Activated T-cell treated with anti-CD3 and anti-CD28 coated beads, Interleukin-2, amount 50 U/mL, for 72 hours (primary cell): ENCODE measurements around the gene PROZ. TPM values are rescaled to one million over a fixed set of nuclear protein-coding genes. Genes with fewer than 3 reads are reported as not detected.

Experiments used
- ATAC-seq, 2 donors: fragments of 150-1000 bp; cut with Tn5 transposase; replicated peaks in 1 of 2; 2 replicates each; pipeline ENCODE4 v1.10.0; 2021; ENCODE audit warnings: moderate library complexity in 2 of 2, mild to moderate bottlenecking in 1 of 2
- DNase-seq, 2 donors: peaks; one replicate each; pipeline ENCODE4 v3.0.0; 2021 to 2022; ENCODE audit warnings: mixed read lengths in 1 of 2
- H3K27ac Mint-ChIP-seq: one replicate; pipeline ENCODE4 v1.8.0; 2022; ENCODE audit warnings: mild to moderate bottlenecking, moderate library complexity, mixed read lengths
- H3K27me3 Mint-ChIP-seq: one replicate; pipeline ENCODE4 v1.8.0; 2022; ENCODE audit warnings: low read depth, mixed read lengths
- H3K36me3 Mint-ChIP-seq, 2 donors: one replicate each; pipeline ENCODE4 v1.8.0; 2022; ENCODE audit warnings: mixed read lengths in 2 of 2, mild to moderate bottlenecking in 1 of 2; ENCODE audit not compliant: insufficient read depth in 2 of 2
- H3K4me1 Mint-ChIP-seq: one replicate; pipeline ENCODE4 v1.8.0; 2022; ENCODE audit warnings: low read depth, mixed read lengths
- H3K4me3 Mint-ChIP-seq, 2 donors: one replicate each; pipeline ENCODE4 v1.8.0; 2022; ENCODE audit warnings: mild to moderate bottlenecking in 2 of 2, mixed read lengths in 2 of 2, moderate library complexity in 2 of 2
- H3K9me3 Mint-ChIP-seq, 2 donors: one replicate each; pipeline ENCODE4 v1.8.0; 2022; ENCODE audit warnings: mixed read lengths in 2 of 2
- total RNA-seq, 2 donors: library from RNA; stranded (reverse); gene quantifications; one replicate each; pipeline ENCODE4 v1.2.3, GENCODE V29; 2022

Gene PROZ
- total RNA-seq, 2 donors from 2014 or later = not detected

GRCh38 chr13:113123226-113124201, 34.9 kb upstream of the PROZ start:
- no peaks in the 10 kb centered on the region for H3K36me3 Mint-ChIP-seq
- H3K4me3 Mint-ChIP-seq = no peak overlapping the region
- H3K4me1 Mint-ChIP-seq = no peaks in the 10 kb centered on the region
- no peaks in the 10 kb centered on the region for H3K9me3 Mint-ChIP-seq
- DNase-seq (no peak), ATAC-seq (no peak)
- peaks cover 14% of the 10 kb centered on the region for H3K27me3 Mint-ChIP-seq
- H3K27ac Mint-ChIP-seq = no peak overlapping the region

- DNase-seq (no peak), ATAC-seq (no peak)
- Mint-ChIP-seq H3K9me3 (no peaks in the 10 kb centered on the region), H3K36me3 (no peaks in the 10 kb centered on the region), H3K4me3 (no peak overlapping the region), H3K27me3 (peaks cover 20% of the 10 kb centered on the region), H3K4me1 (peaks cover 5% of the 10 kb centered on the region), H3K27ac (no peak overlapping the region)
Measured at GRCh38 chr13:113124211-113124970, 34.1 kb upstream of the PROZ start.

DNA sequence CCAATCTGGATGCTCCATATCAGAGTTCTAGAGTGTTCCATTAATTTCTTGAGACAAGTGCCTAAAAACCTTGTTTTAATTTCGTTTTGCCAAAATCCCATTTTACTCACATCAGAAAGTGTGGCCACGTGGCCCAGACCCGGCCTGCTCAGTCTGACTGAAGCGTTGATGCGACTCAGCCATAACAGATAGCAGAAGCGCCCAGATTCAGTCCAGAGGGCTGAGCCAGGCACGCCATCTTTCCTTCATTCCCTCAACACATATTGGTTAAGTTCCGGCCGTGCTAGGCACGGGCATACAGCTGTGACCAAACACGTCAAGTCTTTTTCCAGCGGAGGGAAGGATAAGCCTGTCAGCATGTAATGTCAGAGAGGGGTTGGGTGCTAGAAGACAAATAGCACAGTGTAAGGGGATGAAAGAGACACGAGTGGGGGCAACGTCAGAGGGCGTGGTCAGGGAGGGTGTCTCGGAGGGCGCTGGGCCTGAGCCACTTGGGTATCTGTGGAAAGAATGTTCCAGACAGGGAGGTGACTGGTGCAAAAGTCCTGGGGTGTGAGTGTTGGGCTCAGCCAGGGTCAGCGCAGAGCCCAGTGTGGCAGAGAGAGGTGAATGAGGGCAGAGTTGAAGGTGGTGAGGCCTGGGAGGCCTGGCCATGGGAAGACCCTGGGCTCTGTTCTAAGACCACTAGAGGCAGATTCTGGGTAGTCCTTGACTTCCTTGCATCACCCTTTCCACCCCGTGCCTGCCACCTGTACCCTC, 32.8 kb upstream of the PROZ start:
- DNase-seq = no peak
- Mint-ChIP-seq H3K4me1 (peaks cover 7% of the 10 kb centered on the region), H3K4me3 (no peak overlapping the region), H3K9me3 (no peaks in the 10 kb centered on the region), H3K27ac (no peak overlapping the region), H3K36me3 (no peaks in the 10 kb centered on the region), H3K27me3 (peaks cover 29% of the 10 kb centered on the region)
- no peak for ATAC-seq

GRCh38 chr13:113126265-113127150, 31.9 kb upstream of the PROZ start:
- H3K27me3 Mint-ChIP-seq = peaks cover 30% of the 10 kb centered on the region
- no peak overlapping the region for H3K27ac Mint-ChIP-seq
- H3K9me3 Mint-ChIP-seq = no peaks in the 10 kb centered on the region
- ATAC-seq = no peak
- no peak for DNase-seq
- no peak overlapping the region for H3K4me3 Mint-ChIP-seq
- H3K36me3 Mint-ChIP-seq = no peaks in the 10 kb centered on the region
- H3K4me1 Mint-ChIP-seq = peaks cover 7% of the 10 kb centered on the region

DNA sequence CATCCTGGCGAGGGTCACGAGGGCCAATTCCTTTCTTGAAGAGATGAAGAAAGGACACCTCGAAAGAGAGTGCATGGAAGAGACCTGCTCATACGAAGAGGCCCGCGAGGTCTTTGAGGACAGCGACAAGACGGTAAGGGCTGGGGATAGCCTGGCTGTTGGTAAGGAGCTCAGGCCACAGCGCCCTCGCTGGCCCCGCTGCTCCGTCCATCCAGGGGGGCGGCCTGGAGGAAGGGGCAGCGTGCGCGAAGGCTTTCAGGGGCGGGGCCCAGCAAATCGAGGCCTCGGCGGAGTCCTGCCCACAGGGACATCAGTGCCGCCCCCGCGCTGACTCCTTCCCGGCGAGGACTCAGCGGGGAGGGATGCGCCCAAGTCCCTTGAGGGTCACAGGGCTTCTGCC, 29.0 kb upstream of the PROZ start:
- DNase-seq = no peak
- Mint-ChIP-seq H3K27me3 (peaks cover 42% of the 10 kb centered on the region), H3K27ac (no peak overlapping the region), H3K9me3 (no peaks in the 10 kb centered on the region), H3K4me1 (peaks cover 7% of the 10 kb centered on the region), H3K4me3 (peak overlapping the region in 1 of 2 donors; percentile 68), H3K36me3 (no peaks in the 10 kb centered on the region)
- ATAC-seq = peak; percentile 5 to 15

DNA sequence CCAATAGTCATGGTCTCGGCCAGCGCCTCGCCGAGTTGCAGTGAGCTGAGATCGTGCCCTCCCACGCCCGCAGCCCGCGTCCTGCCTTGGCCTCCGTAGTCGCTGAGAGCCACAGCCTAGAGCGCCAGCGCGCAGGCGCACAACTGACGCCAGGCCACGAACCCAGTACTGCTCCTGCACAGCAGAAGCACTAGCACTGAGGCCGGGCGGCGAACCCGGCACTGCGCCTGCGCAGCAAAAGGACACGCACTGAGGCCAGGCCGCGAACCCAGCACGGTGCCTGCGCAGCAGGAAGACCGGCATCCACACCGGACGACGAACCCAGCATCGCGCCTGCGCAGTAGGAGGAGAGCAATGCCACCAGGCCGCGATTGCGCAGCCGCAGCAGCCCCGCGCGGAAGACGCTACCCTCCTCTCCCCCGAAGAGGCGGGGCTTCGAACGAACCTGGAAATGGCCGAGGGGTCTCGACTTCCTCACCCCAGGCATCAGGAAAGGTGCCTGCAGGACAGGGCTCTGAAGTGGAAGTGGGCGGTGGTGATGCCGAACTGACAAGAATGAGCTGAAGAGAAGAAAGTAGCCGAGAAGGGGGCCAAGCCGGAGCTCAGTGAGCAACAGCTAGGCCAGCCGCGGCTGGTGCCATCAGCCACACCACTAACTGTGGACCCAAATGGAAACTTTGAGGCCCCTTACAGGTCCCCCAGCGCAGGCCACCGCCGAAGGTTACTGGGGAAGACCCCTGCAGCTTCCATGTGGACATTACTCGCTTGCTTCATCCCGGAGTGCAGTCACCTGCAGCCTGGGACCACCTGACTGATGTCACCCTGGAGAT, 28.3 kb upstream of the PROZ start:
- Mint-ChIP-seq H3K27me3 (peaks cover 42% of the 10 kb centered on the region), H3K27ac (no peak overlapping the region), H3K36me3 (no peaks in the 10 kb centered on the region), H3K4me3 (peak overlapping the region; percentile 68 to 71), H3K4me1 (peaks cover 7% of the 10 kb centered on the region), H3K9me3 (no peaks in the 10 kb centered on the region)
- ATAC-seq (peak; percentile 82 to 86), DNase-seq (peak; percentile 52 to 60)

- peaks cover 17% of the 10 kb centered on the region for H3K27me3 Mint-ChIP-seq
- ATAC-seq = no peak
- no peaks in the 10 kb centered on the region for H3K4me1 Mint-ChIP-seq
- no peak for DNase-seq
- H3K9me3 Mint-ChIP-seq = no peaks in the 10 kb centered on the region
- H3K36me3 Mint-ChIP-seq = no peaks in the 10 kb centered on the region
- H3K27ac Mint-ChIP-seq = no peak overlapping the region
- H3K4me3 Mint-ChIP-seq = no peak overlapping the region
Measured at GRCh38 chr13:113135281-113135760, 23.1 kb upstream of the PROZ start.

- ATAC-seq (no peak), DNase-seq (no peak)
- H3K4me3 Mint-ChIP-seq = no peak overlapping the region
- no peaks in the 10 kb centered on the region for H3K36me3 Mint-ChIP-seq
- H3K27me3 Mint-ChIP-seq = peaks cover 7% of the 10 kb centered on the region
- H3K27ac Mint-ChIP-seq = no peak overlapping the region
- no peaks in the 10 kb centered on the region for H3K9me3 Mint-ChIP-seq
- H3K4me1 Mint-ChIP-seq = no peaks in the 10 kb centered on the region
Measured at GRCh38 chr13:113137691-113138298, 20.7 kb upstream of the PROZ start.

GRCh38 chr13:113138792-113139551, 19.5 kb upstream of the PROZ start:
- H3K27me3 Mint-ChIP-seq = no peaks in the 10 kb centered on the region
- no peaks in the 10 kb centered on the region for H3K9me3 Mint-ChIP-seq
- H3K4me1 Mint-ChIP-seq = no peaks in the 10 kb centered on the region
- ATAC-seq (no peak), DNase-seq (no peak)
- no peaks in the 10 kb centered on the region for H3K36me3 Mint-ChIP-seq
- no peak overlapping the region for H3K27ac Mint-ChIP-seq
- no peak overlapping the region for H3K4me3 Mint-ChIP-seq

GRCh38 chr13:113139577-113139976, 18.9 kb upstream of the PROZ start:
- ATAC-seq = no peak
- H3K4me1 Mint-ChIP-seq = no peaks in the 10 kb centered on the region
- H3K27ac Mint-ChIP-seq = no peak overlapping the region
- no peak for DNase-seq
- H3K27me3 Mint-ChIP-seq = no peaks in the 10 kb centered on the region
- H3K36me3 Mint-ChIP-seq = no peaks in the 10 kb centered on the region
- no peak overlapping the region for H3K4me3 Mint-ChIP-seq
- H3K9me3 Mint-ChIP-seq = no peaks in the 10 kb centered on the region
